HPDE6-E6E7 (cell line): ENCODE data around the gene HMCN2.

ENCODE experiments used
- DNase-seq: peaks from one replicate; pipeline ENCODE4 v3.0.0; 2011; ENCODE audit warnings: missing footprints; ENCODE audit errors: extremely low spot score

The HMCN2 gene

GRCh38 chr9:130448771-130449603, 183.4 kb downstream of the HMCN2 start:
- no peak for DNase-seq

GRCh38 chr9:130450344-130451003, 184.9 kb downstream of the HMCN2 start:
- no peak for DNase-seq

- no peak for DNase-seq
Measured at GRCh38 chr9:130451004-130451390, 185.4 kb downstream of the HMCN2 start.

GRCh38 chr9:130451509-130452388, 186.2 kb downstream of the HMCN2 start:
- peak; percentile 96 for DNase-seq

GRCh38 chr9:130452835-130453234, 187.3 kb downstream of the HMCN2 start:
- DNase-seq, result no peak

- DNase-seq, result no peak
Measured at GRCh38 chr9:130453487-130453886, 187.9 kb downstream of the HMCN2 start.

GRCh38 chr9:130454096-130454811, 188.7 kb downstream of the HMCN2 start:
- DNase-seq, result no peak

- DNase-seq, result no peak
Measured at GRCh38 chr9:130454812-130455325, 189.3 kb downstream of the HMCN2 start.

- no peak for DNase-seq
Measured at GRCh38 chr9:130458027-130458803, 192.7 kb downstream of the HMCN2 start.

GRCh38 chr9:130458804-130459067, 193.2 kb downstream of the HMCN2 start:
- no peak for DNase-seq

- DNase-seq, result no peak
Measured at GRCh38 chr9:130459151-130459550, 193.6 kb downstream of the HMCN2 start.

GRCh38 chr9:130459941-130460669, 194.5 kb downstream of the HMCN2 start:
- DNase-seq, result no peak

GRCh38 chr9:130461218-130461630, 195.7 kb downstream of the HMCN2 start:
- DNase-seq, result peak; percentile 63

- DNase-seq, result no peak
Measured at GRCh38 chr9:130461731-130462130, 196.2 kb downstream of the HMCN2 start.

GRCh38 chr9:130462685-130463540, 197.4 kb downstream of the HMCN2 start:
- DNase-seq, result no peak

- no peak for DNase-seq
Measured at GRCh38 chr9:130463763-130464745, 198.5 kb downstream of the HMCN2 start.

GRCh38 chr9:130465383-130466096, 200.0 kb downstream of the HMCN2 start:
- DNase-seq, result no peak
